Chondrocyte (in vitro differentiated cells): ENCODE results near the gene ZNF669. TPM values are rescaled to one million over a fixed set of nuclear protein-coding genes. Genes with fewer than 3 reads are reported as not detected.

Experiments used
- DNase-seq: peaks from one replicate; pipeline ENCODE4 v3.0.0; 2021; ENCODE audit warnings: mixed read lengths, low spot score
- H3K27ac Mint-ChIP-seq: one replicate; pipeline ENCODE4 v1.8.0; 2021; ENCODE audit warnings: mild to moderate bottlenecking, moderate library complexity, mixed read lengths; ENCODE audit not compliant: unreplicated experiment
- H3K27me3 Mint-ChIP-seq: 2 replicates; pipeline ENCODE4 v1.8.0; 2021; ENCODE audit warnings: low read depth, mixed read lengths
- H3K36me3 Mint-ChIP-seq: 2 replicates; pipeline ENCODE4 v1.8.0; 2021; ENCODE audit warnings: low read depth, mixed read lengths
- H3K4me1 Mint-ChIP-seq: 2 replicates; pipeline ENCODE4 v1.8.0; 2021; ENCODE audit warnings: low read depth, mild to moderate bottlenecking, mixed read lengths
- H3K4me3 Mint-ChIP-seq: one replicate; pipeline ENCODE4 v1.8.0; 2021; ENCODE audit warnings: mild to moderate bottlenecking, moderate library complexity, mixed read lengths; ENCODE audit not compliant: unreplicated experiment
- H3K9me3 Mint-ChIP-seq: 2 replicates; pipeline ENCODE4 v1.8.0; 2021; ENCODE audit warnings: low read depth, mixed read lengths
- total RNA-seq: library from RNA; stranded (reverse); gene quantifications from 3 replicates; pipeline ENCODE4 v1.2.1, GENCODE V29; 2021
- TF ChIP-seq, protein P1 (sequence below): fragments of 200-600 bp; sonication (generic); IDR thresholded peaks from 2 replicates; pipeline ENCODE4 v1.5.0; 2021; ENCODE audit warnings: antibody characterized with exemption, mild to moderate bottlenecking, moderate library complexity

ZNF669 gene
- total RNA-seq, 1 donor from 2014 or later = 8.3 TPM

DNA sequence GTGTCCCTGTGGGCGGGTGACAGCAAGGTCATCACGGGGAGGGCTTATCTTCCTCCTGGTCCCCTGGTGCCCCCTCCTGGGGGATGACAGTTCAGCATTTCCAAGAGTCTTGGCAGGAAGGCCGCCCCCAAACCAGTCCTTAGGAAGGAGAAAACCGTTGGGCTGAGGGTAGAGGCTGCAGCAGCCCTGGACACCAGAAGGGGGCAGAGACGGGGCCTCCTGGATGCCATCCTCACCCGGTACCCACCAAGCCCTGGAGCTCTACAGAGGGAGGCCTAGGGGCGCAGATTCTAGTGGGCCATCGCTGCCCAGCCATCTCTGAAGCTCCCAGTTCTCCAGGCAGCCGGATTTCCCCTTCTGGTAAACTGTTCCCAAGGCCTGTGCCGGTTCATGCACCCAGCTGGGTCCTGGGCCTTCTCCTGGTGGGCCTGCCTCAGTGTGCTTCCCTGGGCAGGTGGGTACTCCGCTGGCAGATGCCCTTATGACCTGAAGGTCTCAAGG is 14.8 kb upstream of the ZNF669 start:
- no peak overlapping the region for H3K4me3 Mint-ChIP-seq
- no peaks in the 10 kb centered on the region for H3K27me3 Mint-ChIP-seq
- TF ChIP-seq, protein P1, sequence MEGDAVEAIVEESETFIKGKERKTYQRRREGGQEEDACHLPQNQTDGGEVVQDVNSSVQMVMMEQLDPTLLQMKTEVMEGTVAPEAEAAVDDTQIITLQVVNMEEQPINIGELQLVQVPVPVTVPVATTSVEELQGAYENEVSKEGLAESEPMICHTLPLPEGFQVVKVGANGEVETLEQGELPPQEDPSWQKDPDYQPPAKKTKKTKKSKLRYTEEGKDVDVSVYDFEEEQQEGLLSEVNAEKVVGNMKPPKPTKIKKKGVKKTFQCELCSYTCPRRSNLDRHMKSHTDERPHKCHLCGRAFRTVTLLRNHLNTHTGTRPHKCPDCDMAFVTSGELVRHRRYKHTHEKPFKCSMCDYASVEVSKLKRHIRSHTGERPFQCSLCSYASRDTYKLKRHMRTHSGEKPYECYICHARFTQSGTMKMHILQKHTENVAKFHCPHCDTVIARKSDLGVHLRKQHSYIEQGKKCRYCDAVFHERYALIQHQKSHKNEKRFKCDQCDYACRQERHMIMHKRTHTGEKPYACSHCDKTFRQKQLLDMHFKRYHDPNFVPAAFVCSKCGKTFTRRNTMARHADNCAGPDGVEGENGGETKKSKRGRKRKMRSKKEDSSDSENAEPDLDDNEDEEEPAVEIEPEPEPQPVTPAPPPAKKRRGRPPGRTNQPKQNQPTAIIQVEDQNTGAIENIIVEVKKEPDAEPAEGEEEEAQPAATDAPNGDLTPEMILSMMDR = peak; percentile 40
- no peak overlapping the region for H3K27ac Mint-ChIP-seq
- no peaks in the 10 kb centered on the region for H3K9me3 Mint-ChIP-seq
- DNase-seq = no peak
- peaks cover 3% of the 10 kb centered on the region for H3K4me1 Mint-ChIP-seq
- H3K36me3 Mint-ChIP-seq = no peaks in the 10 kb centered on the region

DNA sequence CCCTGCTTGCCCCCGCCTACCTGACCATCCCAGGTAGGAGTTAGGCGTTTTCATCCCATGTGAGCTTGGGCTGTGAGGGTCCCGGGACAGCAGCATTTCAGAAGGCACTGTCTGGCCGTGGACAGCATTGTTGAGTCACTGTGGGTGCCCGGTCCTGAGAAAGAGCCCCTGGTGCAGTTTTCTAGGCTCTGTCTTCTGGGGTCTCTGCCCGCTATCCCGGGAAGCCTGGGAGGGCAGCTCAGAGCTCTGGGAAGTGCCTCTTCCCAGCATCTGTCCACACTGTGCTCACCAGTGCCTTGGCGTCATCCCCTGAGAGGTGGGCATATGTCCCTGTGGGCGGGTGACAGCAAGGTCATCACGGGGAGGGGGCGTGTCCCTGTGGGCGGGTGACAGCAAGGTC is 11.4 kb upstream of the ZNF669 start:
- Mint-ChIP-seq H3K27me3 (no peaks in the 10 kb centered on the region), H3K4me1 (peaks cover 8% of the 10 kb centered on the region), H3K4me3 (no peak overlapping the region), H3K36me3 (no peaks in the 10 kb centered on the region), H3K27ac (no peak overlapping the region), H3K9me3 (no peaks in the 10 kb centered on the region)
- no peak for DNase-seq
- TF ChIP-seq, protein P1 = no peak

DNA sequence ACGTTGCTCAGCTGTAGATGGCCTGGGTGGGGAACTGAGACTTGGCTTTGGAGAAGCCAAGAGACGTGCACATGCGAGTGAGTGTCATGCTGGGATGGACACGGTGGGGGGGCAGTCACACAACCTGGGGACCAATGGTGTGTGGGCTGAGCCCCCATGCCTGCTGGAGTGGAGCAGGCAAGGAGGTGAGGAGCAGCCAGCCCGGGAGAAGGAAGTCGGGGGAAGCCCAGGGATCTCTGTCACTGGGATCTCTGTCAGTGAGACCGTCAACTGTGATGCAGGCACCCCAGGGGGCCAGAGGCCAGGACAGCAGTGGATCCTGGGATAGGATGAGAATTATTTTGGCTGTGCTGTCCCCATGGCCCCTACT is 11.0 kb upstream of the ZNF669 start:
- Mint-ChIP-seq H3K27me3 (no peaks in the 10 kb centered on the region), H3K27ac (peak overlapping the region; percentile 61), H3K36me3 (no peaks in the 10 kb centered on the region), H3K4me1 (peaks cover 9% of the 10 kb centered on the region), H3K9me3 (no peaks in the 10 kb centered on the region), H3K4me3 (no peak overlapping the region)
- DNase-seq = no peak
- TF ChIP-seq, protein P1 = no peak

DNA sequence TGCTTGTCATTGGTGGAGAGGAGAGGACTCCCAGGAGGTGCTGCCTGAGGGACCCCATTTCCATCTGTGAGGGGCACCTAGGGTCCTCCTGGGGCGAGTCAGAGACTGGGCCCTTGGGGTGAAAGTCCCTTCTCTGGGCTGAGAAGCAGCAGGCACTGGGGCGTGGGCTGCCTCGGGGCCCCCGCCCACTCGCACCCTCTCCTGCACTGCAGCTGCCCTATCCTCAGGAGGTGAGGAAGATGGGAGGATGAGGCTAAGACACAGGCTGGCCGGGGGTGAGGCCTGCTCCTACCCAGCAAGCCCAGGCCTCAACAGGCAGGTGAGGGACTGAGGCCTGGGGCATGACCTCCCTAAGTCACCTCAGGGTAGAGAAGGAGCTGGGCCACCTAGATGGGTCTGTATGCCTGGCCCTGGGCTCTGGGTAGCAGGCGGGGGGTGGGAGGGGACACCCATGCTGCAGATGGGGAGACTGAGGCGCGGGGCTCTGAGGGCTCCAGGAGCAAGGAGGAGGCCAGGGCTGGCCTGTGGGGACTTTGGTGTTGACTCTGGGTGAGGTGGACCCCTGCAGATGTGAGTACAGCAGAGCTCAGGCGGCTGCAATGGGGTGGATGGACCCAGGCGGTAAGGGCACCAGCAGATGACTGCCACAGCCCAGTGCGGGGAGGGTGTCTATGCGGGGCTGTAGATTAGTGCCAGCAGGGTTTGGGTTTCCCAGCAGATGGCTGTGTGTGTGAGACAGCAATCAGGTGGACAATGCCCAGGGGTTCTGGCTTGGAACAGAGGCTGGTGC is 10.4 kb upstream of the ZNF669 start:
- peaks cover 9% of the 10 kb centered on the region for H3K4me1 Mint-ChIP-seq
- H3K36me3 Mint-ChIP-seq = no peaks in the 10 kb centered on the region
- H3K4me3 Mint-ChIP-seq = no peak overlapping the region
- H3K9me3 Mint-ChIP-seq = no peaks in the 10 kb centered on the region
- no peaks in the 10 kb centered on the region for H3K27me3 Mint-ChIP-seq
- no peak for DNase-seq
- peak overlapping the region; percentile 61 for H3K27ac Mint-ChIP-seq
- TF ChIP-seq, protein P1 = no peak

DNA sequence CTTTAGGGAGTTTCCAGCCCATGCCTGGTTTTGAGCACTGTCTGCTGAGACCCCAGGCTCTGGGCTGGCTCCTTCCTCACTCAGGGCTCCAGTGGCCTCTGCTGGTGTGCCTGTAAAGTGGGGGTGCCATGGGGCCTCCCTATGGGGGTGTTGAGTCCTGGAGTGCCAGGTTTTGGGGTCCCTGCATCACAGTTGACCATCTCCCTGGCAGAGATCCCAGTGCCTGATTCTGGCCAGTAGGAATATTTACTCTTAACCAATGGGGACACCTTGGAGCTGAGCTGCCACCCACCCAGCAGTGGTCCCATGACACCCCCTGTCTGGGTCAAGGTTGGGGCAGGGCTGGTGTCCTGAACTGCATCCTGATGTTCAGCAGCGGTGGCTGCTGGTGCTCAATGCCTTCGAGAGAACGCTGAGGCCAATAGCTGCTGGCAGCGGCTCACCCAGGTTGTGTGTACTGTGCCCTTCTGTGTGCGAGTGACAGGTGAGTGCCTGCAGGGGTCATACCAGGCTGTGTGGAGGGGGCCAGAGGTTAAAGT is 9.6 kb upstream of the ZNF669 start:
- Mint-ChIP-seq H3K27ac (no peak overlapping the region), H3K9me3 (no peaks in the 10 kb centered on the region), H3K4me3 (no peak overlapping the region)

More for the DNA sequence above, 9.6 kb upstream of the ZNF669 start:
- no peak for DNase-seq
- TF ChIP-seq, protein P1 = no peak
- H3K4me1 Mint-ChIP-seq = peaks cover 9% of the 10 kb centered on the region
- H3K36me3 Mint-ChIP-seq = no peaks in the 10 kb centered on the region
- no peaks in the 10 kb centered on the region for H3K27me3 Mint-ChIP-seq
